GM21717 (cell line): ENCODE results near the gene APOD.

Experiments
- ATAC-seq: cut with Tn5 transposase; IDR thresholded peaks from one replicate; pipeline ENCODE4 v1.9.1; 2021; ENCODE audit warnings: mild to moderate bottlenecking, moderate library complexity; ENCODE audit not compliant: unreplicated experiment

The APOD gene

GRCh38 chr3:195587824-195588223 is 4.1 kb upstream of the APOD start:
- no peak for ATAC-seq

- no peak for ATAC-seq
Observed at GRCh38 chr3:195587406-195587805, 3.7 kb upstream of the APOD start.

- no peak for ATAC-seq
Observed at GRCh38 chr3:195584543-195584870, 767 bp upstream of the APOD start.

- ATAC-seq, result no peak
Observed at GRCh38 chr3:195582947-195583346, 793 bp downstream of the APOD start.

GRCh38 chr3:195580744-195581443 is 2.8 kb downstream of the APOD start:
- ATAC-seq, result no peak

- ATAC-seq, result no peak
Observed at GRCh38 chr3:195579281-195579680, 4.5 kb downstream of the APOD start.

GRCh38 chr3:195578565-195578964 is 5.2 kb downstream of the APOD start:
- ATAC-seq, result no peak

GRCh38 chr3:195577645-195578177 is 6.0 kb downstream of the APOD start:
- no peak for ATAC-seq

GRCh38 chr3:195574497-195575304 is 9.0 kb downstream of the APOD start:
- no peak for ATAC-seq

GRCh38 chr3:195573611-195574496 is 9.9 kb downstream of the APOD start:
- no peak for ATAC-seq

- no peak for ATAC-seq
Observed at GRCh38 chr3:195571361-195571760, 12.4 kb downstream of the APOD start.

- ATAC-seq, result no peak
Observed at GRCh38 chr3:195570912-195571311, 12.8 kb downstream of the APOD start.

- no peak for ATAC-seq
Observed at GRCh38 chr3:195570344-195570743, 13.4 kb downstream of the APOD start.

- no peak for ATAC-seq
Observed at GRCh38 chr3:195568630-195569029, 15.1 kb downstream of the APOD start.

GRCh38 chr3:195566797-195567196 is 16.9 kb downstream of the APOD start:
- ATAC-seq, result no peak

GRCh38 chr3:195565716-195566115 is 18.0 kb downstream of the APOD start:
- no peak for ATAC-seq

- no peak for ATAC-seq
Observed at GRCh38 chr3:195563317-195563716, 20.4 kb downstream of the APOD start.

GRCh38 chr3:195559723-195560409 is 23.9 kb downstream of the APOD start:
- no peak for ATAC-seq

- no peak for ATAC-seq
Observed at GRCh38 chr3:195558602-195559001, 25.1 kb downstream of the APOD start.

GRCh38 chr3:195557322-195557721 is 26.4 kb downstream of the APOD start:
- no peak for ATAC-seq

GRCh38 chr3:195556390-195556789 is 27.4 kb downstream of the APOD start:
- no peak for ATAC-seq
